Measurements from ENCODE around the gene PANK4.
"Not testable (repeated sequence)": the region's sequence is repeated elsewhere in the genome, so short reads cannot be mapped to it uniquely, and the experiment has no call there.

PANK4 gene

DNA sequence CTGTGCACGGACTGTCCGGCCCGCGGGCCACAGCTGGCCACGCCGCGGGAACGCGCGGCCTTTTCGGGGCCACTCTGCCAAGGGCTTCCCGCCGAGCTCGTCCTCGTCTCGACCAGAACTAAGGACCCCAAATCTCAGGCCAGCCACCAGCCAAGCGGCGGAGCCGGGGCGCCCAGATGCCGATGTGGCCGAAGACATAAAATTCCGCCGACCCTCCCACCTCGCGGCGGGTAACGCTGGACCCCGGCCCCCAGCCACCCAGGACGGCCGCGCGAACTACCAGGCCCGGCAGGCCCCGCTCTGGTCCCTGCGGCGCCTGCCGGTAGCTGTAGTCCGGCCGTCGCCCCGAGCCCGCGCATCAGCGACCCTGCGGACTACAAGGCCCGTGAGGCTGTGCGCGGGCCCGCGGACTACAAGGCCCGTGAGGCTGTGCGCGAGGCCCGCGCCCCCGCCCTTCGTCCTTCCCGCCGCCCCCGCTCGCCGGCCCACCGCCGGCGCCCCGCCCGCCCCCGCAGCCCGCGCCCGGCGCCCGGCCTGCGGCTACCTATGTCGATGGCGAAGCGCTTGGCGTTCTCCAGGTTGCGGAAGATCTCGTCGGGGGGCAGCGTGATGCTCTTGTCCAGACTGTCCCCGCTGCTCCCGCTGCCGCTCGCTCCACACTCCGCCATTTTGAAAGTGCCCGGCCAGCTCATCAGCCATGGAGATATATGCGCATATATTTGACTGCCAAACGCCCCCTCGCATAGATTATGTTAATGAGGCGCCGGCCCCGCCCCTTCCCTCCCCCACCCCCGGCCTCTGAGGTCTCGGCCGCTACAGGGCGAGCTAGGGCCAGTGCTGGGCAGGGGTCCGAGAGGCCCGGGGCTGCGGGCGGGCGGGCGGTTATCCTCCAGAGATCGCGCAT, at the start of gene PANK4:
Gene PANK4 (minus strand): TSS at position 677 of the 904 bp plus-strand sequence. CDS start 9 bp downstream, at position 668.
- DNase-seq: no peak

- DNase-seq: no peak
Observed at GRCh38 chr1:2574350-2574749, 48.0 kb upstream of the PANK4 start.

DNA sequence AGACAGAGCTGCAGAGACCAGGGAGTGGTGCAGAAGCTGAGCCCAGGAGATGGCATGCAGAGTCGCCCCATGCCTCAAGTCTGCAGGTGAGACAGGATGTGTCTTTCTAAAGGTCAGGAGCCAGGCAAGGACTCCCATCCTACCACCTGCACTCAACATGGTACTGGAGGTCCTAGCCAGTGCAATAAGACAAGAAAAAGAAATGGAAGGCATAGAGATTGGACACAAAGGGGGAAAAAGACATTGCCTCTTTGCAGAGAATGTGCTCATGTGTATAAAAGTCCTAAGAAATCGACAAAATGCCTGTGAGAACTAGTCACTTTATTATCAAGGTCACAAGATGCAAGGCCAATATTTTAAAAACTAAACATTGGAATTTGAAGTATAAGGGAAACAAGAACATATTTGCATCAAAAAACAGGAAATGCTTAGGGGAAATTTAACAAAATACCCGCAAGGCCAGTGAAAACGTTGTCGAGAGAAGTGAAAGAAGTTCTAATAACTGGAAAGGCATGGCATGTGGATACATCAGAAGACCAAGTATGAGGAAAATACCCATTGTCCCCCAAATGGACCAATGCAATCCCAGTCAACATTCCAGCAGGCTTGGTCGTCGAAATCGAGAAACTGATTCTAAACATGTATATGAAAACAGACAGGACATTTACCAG, 47.0 kb upstream of the PANK4 start:
- no peak for DNase-seq

DNA sequence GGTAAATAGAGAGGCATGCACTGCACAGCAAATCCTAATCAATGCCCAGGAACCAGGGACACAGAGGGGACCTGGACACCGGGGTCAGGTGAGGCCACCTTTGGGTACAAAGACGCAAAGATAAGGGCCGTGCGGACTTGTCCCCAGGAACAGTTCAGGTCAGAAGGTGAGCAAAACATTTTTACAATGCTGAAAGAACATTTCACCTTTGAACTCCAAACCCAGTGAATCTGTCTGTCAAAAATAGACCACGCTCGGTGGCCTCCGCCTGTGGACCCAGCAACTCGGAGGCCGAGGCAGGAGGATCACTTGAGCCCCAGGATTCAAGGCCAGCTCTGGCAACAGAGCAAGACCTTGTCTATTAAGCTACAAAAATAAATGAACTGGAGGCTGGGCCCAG, 45.0 kb upstream of the PANK4 start:
- no peak for DNase-seq

DNA sequence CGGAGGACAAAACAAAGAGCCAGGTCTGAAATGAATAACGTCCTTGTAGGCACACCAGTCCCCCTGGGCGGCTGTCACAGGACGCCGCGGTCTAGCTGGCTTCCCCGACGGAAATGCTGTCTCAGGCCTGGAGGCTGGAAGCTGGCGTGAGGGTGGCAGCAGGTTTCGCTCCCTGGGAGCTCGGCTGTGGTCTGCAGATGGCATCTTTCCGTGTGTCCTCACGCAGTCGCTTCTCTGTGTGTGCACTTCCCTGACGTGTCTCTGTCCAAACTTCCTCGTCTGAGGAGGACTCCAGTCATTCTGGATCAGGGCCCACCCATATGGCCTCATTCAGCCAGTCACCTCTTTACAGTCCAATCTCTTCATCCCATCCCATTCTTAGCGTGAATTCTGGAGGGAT, 43.9 kb upstream of the PANK4 start:
- no peak for DNase-seq

GRCh38 chr1:2569703-2570102, 43.3 kb upstream of the PANK4 start:
- not testable (repeated sequence) for DNase-seq

GRCh38 chr1:2569060-2569459, 42.7 kb upstream of the PANK4 start:
- no peak for DNase-seq

DNA sequence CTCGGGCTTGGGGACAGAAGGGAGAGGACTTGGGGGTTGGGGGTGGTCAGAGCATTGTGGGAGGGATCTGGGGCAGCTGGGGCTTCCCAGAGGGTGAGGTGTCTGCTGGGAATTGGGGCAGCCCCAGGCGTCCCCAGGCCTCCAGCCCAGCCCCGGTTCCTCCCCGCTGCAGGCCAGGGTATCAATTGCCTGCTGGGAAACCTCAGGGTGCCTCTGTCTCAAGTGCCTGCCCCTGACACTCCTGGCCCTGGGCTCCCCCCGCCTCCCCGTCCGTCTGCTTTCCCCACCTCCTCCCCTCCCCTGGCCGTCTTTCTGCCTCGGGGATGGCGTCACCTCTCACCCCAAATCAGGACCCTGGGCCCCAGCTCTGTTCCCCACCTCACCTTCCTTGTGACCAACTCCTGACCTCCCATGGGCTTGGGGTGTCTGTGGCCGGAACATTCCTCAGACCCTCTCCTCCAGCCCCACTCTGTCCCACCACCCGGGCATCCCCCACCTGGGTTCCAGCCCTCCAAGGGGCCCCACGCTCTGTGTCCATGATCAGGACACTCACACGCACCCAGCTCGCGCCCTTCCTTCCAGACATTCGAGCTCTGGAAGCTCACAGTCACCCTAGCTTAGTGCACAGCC, 41.9 kb upstream of the PANK4 start:
- DNase-seq: not testable (repeated sequence)

GRCh38 chr1:2567083-2567679, 40.8 kb upstream of the PANK4 start:
- DNase-seq: no peak

- no peak for DNase-seq
Observed at GRCh38 chr1:2566101-2567045, 40.0 kb upstream of the PANK4 start.

DNA sequence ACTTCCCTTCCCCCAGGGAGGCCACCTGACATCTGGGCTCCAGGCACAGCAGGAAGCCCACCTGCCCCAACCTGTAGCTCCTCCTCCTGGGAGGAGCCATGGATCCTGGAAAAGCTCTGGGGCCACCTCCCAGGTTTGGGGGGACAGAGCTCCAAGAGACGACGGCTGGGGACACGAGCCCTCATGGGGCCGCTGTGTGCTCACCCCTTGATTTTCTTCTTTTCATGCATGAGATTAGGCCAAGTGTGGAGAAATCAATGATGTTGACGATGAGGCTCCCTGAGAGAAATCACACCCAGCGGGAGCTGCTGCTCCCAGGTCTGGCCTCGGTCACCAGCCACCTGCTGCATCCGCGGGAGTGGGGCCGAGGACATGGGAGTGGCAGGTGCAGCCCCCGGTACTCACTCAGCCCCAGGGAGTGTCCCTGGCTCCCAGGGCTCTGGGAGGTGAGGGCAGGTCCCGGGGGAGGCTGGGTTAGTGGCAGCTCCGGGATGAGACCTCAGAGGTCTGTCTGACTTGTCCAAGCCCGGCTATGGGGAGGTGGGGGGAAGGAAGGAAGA, 38.5 kb upstream of the PANK4 start:
- no peak for DNase-seq

- no peak for DNase-seq
Observed at GRCh38 chr1:2564006-2564814, 37.8 kb upstream of the PANK4 start.

DNA sequence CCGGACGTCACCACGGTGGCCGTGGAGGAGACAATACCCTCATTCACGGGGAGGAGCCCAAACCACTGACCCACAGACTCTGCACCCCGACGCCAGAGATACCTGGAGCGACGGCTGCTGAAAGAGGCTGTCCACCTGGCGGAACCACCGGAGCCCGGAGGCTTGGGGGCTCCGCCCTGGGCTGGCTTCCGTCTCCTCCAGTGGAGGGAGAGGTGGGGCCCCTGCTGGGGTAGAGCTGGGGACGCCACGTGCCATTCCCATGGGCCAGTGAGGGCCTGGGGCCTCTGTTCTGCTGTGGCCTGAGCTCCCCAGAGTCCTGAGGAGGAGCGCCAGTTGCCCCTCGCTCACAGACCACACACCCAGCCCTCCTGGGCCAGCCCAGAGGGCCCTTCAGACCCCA, 36.8 kb upstream of the PANK4 start:
- no peak for DNase-seq

GRCh38 chr1:2561898-2562895, 35.8 kb upstream of the PANK4 start:
- no peak for DNase-seq

- no peak for DNase-seq
Observed at GRCh38 chr1:2561446-2561845, 35.0 kb upstream of the PANK4 start.

- DNase-seq: no peak
Observed at GRCh38 chr1:2560299-2561073, 34.1 kb upstream of the PANK4 start.

DNA sequence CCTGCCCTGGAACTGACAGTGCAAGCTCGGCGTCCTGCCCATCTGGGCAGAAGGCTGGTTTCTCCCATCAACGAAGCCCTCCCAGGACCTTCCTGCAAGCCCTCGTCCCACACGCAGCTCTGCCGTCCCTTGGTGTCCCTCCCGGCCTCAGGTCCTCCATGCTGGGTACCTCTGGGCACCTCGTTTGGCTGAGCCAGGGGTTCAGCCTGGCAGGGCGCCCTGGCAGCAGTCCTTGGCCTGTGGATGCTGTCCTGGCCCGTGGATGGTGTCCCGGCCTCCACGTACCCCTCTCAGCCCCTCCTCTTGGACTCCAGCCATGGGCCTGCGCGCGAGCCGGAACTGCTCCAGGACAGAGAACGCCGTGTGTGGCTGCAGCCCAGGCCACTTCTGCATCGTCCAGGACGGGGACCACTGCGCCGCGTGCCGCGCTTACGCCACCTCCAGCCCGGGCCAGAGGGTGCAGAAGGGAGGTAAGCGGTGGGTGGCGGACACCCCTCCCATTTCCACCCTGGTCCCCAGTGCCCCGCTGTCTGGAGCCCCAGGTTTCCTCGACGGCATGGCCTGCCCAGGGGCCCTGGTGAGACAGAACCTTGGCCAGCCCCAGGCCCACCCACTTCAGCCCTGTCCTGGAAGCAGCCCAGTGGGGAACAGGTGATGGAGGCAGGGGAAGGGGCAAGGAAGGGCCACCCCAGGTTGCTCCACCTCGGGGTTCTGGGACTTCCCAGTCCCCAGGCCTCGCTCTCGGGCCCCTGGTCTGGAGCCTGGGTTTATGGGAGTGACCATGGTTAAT, 33.3 kb upstream of the PANK4 start:
- DNase-seq: no peak

DNA sequence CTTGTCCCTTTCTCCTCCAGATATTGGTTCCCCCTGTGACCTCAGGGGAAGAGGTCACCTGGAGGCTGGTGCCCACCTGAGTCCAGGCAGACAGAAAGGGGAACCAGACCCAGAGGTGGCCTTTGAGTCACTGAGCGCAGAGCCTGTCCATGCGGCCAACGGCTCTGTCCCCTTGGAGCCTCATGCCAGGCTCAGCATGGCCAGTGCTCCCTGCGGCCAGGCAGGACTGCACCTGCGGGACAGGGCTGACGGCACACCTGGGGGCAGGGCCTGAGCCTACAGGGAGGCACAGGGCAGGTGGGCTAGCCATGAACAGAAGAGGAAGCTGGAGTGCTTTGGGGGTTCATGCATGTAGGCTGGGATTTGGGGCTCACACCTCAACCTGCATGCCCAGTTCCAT, 32.5 kb upstream of the PANK4 start:
- DNase-seq: no peak
